Transverse colon (tissue), 4 donors: Measurements from ENCODE around the gene NOCT. TPM values are rescaled to one million over a fixed set of nuclear protein-coding genes. Genes with fewer than 3 reads are reported as not detected.
"Not testable (repeated sequence)": the region's sequence is repeated elsewhere in the genome, so short reads cannot be mapped to it uniquely, and the experiment has no call there.

Source experiments
- DNase-seq: peaks from one replicate; pipeline ENCODE4 v3.0.0-alpha.2; 2019
- H3K27ac ChIP-seq, 4 donors: fragments of 200-600 bp; sonication (generic); 2 replicates each; pipeline ENCODE4 v1.5.1; 2016 to 2018; ENCODE audit warnings: inconsistent platforms in 4 of 4
- H3K27me3 ChIP-seq: fragments of 200-600 bp; sonication (generic); 2 replicates; pipeline ENCODE4 v1.5.1; 2017; ENCODE audit warnings: inconsistent platforms
- H3K36me3 ChIP-seq, 4 donors: fragments of 200-600 bp; sonication (generic); 2 replicates each; pipeline ENCODE4 v1.5.1; 2017 to 2019; ENCODE audit warnings: inconsistent platforms in 4 of 4
- H3K4me1 ChIP-seq, 4 donors: fragments of 200-600 bp; sonication (generic); 2 replicates each; pipeline ENCODE4 v1.5.1; 2017 to 2020; ENCODE audit warnings: inconsistent platforms in 4 of 4
- H3K4me3 ChIP-seq, 4 donors: fragments of 200-600 bp; sonication (generic); 1 replicate in 1 of 4; 2 replicates in 3 of 4; pipeline versions ENCODE4 v1.5.1 to v1.6.1; 2017 to 2019; ENCODE audit warnings: inconsistent platforms in 4 of 4
- H3K9me3 ChIP-seq, 2 donors: fragments of 200-600 bp; sonication (generic); 2 replicates each; pipeline ENCODE4 v1.5.1; 2017 to 2019; ENCODE audit warnings: inconsistent platforms in 2 of 2
- EP300 ChIP-seq: sonication (generic); formaldehyde crosslinking; IDR thresholded peaks from one replicate; pipeline ENCODE4 v1.6.1; 2017; ENCODE audit warnings: antibody characterized with exemption, low read depth
- POLR2A ChIP-seq: fragments of 450-650 bp; IDR thresholded peaks from one replicate; pipeline ENCODE4 v1.6.1; 2016; ENCODE audit warnings: antibody characterized with exemption, mild to moderate bottlenecking, moderate library complexity
- POLR2AphosphoS5 ChIP-seq, 3 donors: sonication (generic); formaldehyde crosslinking; IDR thresholded peaks; one replicate each; pipeline ENCODE4 v1.6.1; 2016; ENCODE audit warnings: antibody characterized with exemption in 3 of 3
- WGBS, 2 donors: methylation state at CpG; one replicate each; pipeline ENCODE4 v1.1.5; 2018; ENCODE audit warnings: low coverage in 1 of 2; 5-methylcytosine and 5-hydroxymethylcytosine counted together
- in situ Hi-C, 4 donors: fragments of 200-750 bp; cut with MboI; loops; one replicate each; pipeline versions ENCODE4 v1.15.0 to v1.15.1; 2017; ENCODE audit warnings: low sequenced_read_pairs in 3 of 4, low pct_ligation_motif_present in 1 of 4, low pct_unique_long_range_greater_than_20kb in 1 of 4
- intact Hi-C: fragments of 100-400 bp; cut with DNase I; formaldehyde crosslinking; loops from one replicate; pipeline ENCODE4 v1.15.1; 2023; ENCODE audit warnings: low total_unique reads
- total RNA-seq, 4 donors: library from RNA; depleted of rRNA; stranded (reverse); fragments of >200 nt; gene quantifications; one replicate each; pipeline ENCODE4 v1.1.0, GENCODE V29; 2016
- TF ChIP-seq, protein P1 (sequence below), 5 experiments: fragments of 200-600 bp in 3 of 5; fragments of 450-650 bp in 2 of 5; sonication (generic) in 3 of 5; IDR thresholded peaks; 1 replicate in 2 of 5; 2 replicates in 3 of 5; pipeline ENCODE4 v1.5.1; 2016 to 2017; ENCODE audit warnings: antibody characterized with exemption in 5 of 5, inconsistent platforms in 3 of 5, mild to moderate bottlenecking in 2 of 5, moderate library complexity in 1 of 5

Gene NOCT
- total RNA-seq, 4 donors from 2014 or later, result 1.4 to 33.7 (median 15.0) TPM

DNA sequence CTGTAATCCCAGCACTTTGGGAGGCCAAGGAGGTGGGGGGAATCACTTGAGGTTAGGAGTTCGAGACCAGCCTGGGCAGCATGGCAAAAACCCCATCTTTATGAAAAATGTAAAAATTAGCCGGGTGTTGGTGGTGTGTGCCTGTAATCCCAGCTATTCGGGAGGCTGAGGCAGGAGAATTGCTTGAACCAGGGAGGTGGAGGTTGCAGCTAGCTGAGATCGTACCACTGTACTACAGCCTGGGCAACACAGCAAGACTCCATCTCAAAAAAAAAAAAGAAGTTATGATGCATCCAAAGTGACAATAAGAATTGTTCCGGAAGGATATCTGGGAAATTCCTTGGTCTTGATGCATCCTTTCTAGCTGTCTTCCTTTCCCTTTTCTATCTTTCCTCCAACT, 7.3 kb downstream of the NOCT start:
- WGBS, 2 donors, result 88 to 97% methylated on average over 2 to 5 of the region's 5 CpGs
- DNase-seq, result no peak
- H3K27ac ChIP-seq, result no peak overlapping the region
- no peak overlapping the region for H3K4me3 ChIP-seq
- in situ Hi-C loops, result no loop called here
- H3K9me3 ChIP-seq, result no peaks in the 10 kb centered on the region
- peaks cover 0 to 13% (median 0%) of the 10 kb centered on the region in 4 donors for H3K4me1 ChIP-seq
- TF ChIP-seq, protein P1, sequence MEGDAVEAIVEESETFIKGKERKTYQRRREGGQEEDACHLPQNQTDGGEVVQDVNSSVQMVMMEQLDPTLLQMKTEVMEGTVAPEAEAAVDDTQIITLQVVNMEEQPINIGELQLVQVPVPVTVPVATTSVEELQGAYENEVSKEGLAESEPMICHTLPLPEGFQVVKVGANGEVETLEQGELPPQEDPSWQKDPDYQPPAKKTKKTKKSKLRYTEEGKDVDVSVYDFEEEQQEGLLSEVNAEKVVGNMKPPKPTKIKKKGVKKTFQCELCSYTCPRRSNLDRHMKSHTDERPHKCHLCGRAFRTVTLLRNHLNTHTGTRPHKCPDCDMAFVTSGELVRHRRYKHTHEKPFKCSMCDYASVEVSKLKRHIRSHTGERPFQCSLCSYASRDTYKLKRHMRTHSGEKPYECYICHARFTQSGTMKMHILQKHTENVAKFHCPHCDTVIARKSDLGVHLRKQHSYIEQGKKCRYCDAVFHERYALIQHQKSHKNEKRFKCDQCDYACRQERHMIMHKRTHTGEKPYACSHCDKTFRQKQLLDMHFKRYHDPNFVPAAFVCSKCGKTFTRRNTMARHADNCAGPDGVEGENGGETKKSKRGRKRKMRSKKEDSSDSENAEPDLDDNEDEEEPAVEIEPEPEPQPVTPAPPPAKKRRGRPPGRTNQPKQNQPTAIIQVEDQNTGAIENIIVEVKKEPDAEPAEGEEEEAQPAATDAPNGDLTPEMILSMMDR (IDR thresholded peaks at IDR 0.05), result no peak
- TF ChIP-seq POLR2AphosphoS5 (IDR thresholded peaks at IDR 0.05) (no peak), EP300 (no peak), POLR2A (no peak)
- no peaks in the 10 kb centered on the region for H3K36me3 ChIP-seq
- intact Hi-C loops, result no loop called here
- no peaks in the 10 kb centered on the region for H3K27me3 ChIP-seq

DNA sequence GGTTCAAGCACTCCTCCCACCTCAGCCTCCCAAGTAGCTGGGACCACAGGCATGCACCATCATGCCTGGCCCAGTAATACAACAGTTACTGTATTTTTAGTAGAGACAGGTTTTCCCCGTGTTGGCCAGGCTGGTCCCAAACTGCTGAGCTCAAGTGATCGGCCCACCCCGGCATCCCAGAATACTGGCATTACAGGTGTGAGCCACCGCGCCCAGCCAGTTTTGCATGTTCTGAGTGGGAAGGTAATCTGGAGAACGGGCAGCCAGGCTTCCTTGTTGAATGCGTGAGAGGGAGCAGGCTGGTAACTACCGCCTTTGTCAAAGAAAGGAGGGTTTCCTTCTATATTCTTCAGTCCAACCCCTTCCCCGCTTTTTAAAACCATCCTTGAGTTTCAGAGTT, 9.1 kb downstream of the NOCT start:
- DNase-seq, result no peak
- H3K27me3 ChIP-seq, result no peaks in the 10 kb centered on the region
- peaks cover 0 to 3% (median 0%) of the 10 kb centered on the region in 4 donors for H3K4me1 ChIP-seq
- 87 to 100% methylated on average over 2 to 9 of the region's 9 CpGs for WGBS, 2 donors
- TF ChIP-seq POLR2AphosphoS5 (IDR thresholded peaks at IDR 0.05), result no peak
- TF ChIP-seq, protein P1 (IDR thresholded peaks at IDR 0.05), result no peak
- no peak for TF ChIP-seq POLR2A
- TF ChIP-seq EP300, result no peak
- no peaks in the 10 kb centered on the region for H3K9me3 ChIP-seq
- H3K27ac ChIP-seq, result no peak overlapping the region
- H3K4me3 ChIP-seq, result no peak overlapping the region
- H3K36me3 ChIP-seq, result no peaks in the 10 kb centered on the region
- intact Hi-C loops (no loop called here), in situ Hi-C loops (no loop called here)

DNA sequence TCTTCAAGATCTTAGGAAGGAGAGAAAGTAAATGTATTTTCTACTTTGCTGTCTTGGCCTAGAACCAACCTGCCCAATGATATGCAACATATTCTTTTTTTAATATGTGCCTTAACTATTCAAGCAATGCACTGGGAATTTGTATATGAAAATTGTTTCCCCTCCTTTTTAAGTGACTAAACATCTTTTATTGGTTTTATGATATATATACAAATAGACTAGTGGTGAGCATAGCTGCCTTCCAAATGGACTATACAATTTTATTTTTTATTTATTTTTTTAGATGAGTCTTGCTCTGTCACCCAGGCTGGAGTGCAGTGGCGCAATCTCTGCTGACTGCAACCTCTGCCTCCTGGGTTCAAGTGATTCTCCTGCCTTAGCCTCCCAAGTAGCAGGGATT, 10.3 kb downstream of the NOCT start:
- no peaks in the 10 kb centered on the region for H3K9me3 ChIP-seq
- no peaks in the 10 kb centered on the region for H3K27me3 ChIP-seq
- 100% methylated on average over 1 of the region's 1 CpG for WGBS, 2 donors
- intact Hi-C loops, result no loop called here
- no peaks in the 10 kb centered on the region for H3K36me3 ChIP-seq
- H3K27ac ChIP-seq, result no peak overlapping the region
- no peak for DNase-seq
- in situ Hi-C loops, result no loop called here
- H3K4me1 ChIP-seq, result peaks cover 0 to 9% (median 0%) of the 10 kb centered on the region in 4 donors
- no peak for TF ChIP-seq EP300
- no peak for TF ChIP-seq POLR2A
- H3K4me3 ChIP-seq, result no peak overlapping the region

DNA sequence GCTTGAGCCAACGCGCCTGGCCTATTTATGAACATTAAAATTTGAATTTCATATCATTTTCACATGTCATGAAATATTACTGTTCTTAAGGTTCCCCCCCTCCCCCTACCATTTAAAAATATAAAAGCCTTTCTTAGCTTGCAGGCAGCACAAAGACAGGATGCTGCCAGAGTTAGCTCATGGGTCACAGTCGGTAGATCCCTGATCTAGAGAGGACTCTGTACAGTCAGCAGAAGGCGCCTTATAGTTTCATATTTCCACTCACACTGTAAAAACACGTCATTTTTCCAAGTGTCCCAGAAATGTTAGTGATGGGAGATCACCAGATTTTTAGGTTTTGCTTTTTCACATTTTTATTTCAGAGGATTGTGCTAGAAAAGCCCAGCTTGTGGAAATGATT, 12.2 kb downstream of the NOCT start:
- Histone ChIP-seq H3K9me3 (no peaks in the 10 kb centered on the region), H3K27me3 (no peaks in the 10 kb centered on the region), H3K4me1 (peaks cover 0 to 8% (median 0%) of the 10 kb centered on the region in 4 donors), H3K4me3 (no peak overlapping the region), H3K27ac (no peak overlapping the region), H3K36me3 (no peaks in the 10 kb centered on the region)
- 79 to 91% methylated on average over 3 to 5 of the region's 5 CpGs for WGBS, 2 donors
- intact Hi-C loops, result no loop called here
- TF ChIP-seq, protein P1 (IDR thresholded peaks at IDR 0.05), result no peak
- no peak for TF ChIP-seq EP300
- in situ Hi-C loops, result no loop called here
- DNase-seq, result no peak

DNA sequence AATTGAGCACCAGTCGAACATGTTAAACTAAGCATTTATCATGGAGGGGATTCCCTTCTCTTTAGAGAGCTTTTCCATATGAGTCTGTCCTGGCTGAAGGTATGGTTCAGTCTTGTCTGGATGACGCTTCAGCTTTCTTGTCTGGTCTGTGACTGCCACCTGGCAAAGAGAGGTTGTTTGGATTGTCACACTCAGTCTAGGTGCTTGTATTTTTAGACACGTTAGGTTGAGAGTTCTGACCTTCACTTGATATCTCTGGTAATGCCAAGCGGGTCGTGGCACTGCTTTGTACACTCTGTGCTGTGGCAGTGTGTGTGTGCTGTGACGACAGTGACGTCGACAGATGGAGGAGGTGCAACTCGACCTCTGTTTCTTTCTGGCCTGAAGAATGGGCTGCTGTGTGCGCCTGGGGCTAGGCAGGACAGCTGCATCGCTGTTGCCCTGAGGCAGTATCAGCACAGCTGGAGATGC, 12.6 kb downstream of the NOCT start:
- no peak for TF ChIP-seq POLR2AphosphoS5 (IDR thresholded peaks at IDR 0.05)
- TF ChIP-seq POLR2A, result no peak
- TF ChIP-seq, protein P1 (IDR thresholded peaks at IDR 0.05), result no peak
- TF ChIP-seq EP300, result no peak
- no peaks in the 10 kb centered on the region for H3K36me3 ChIP-seq
- intact Hi-C loops (no loop called here), in situ Hi-C loops (no loop called here)
- H3K27ac ChIP-seq, result no peak overlapping the region
- WGBS, 2 donors, result 87 to 100% methylated on average over 2 to 11 of the region's 11 CpGs
- H3K27me3 ChIP-seq, result no peaks in the 10 kb centered on the region
- H3K4me3 ChIP-seq, result no peak overlapping the region
- H3K9me3 ChIP-seq, result no peaks in the 10 kb centered on the region
- H3K4me1 ChIP-seq, result peaks cover 0 to 8% (median 0%) of the 10 kb centered on the region in 4 donors
- DNase-seq, result no peak

DNA sequence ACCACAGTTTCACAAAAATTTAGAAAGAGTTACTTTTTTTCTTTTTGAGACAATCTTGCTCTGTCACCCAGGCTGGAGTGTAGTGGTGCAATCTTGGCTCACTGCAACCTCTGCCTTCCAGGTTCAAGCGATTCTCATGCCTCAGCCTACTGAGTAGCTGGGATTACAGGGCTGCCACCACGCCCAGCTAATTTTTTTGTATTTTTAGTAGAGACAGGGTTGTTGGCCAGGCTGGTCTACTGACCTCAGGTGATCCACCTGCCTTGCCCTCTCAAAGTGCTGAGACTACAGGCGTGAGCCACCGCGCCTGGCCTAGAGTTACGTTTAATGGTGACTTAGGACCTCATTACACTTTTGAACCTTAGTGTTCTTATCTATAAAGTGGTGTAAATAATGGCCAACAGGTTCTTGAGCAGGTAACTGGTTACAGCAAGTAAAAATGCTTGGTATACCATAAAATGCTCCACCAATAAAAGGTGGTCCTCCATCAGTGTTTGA, 14.3 kb downstream of the NOCT start:
- intact Hi-C loops, result loop anchor here (5.0 to 10.0 kb wide), 2 partner anchors 55 to 617 kb away; no protein-coding TSS in a partner anchor

More for the DNA sequence above, 14.3 kb downstream of the NOCT start:
- not testable (repeated sequence) for H3K4me1 ChIP-seq, H3K4me3 ChIP-seq, H3K9me3 ChIP-seq, H3K27me3 ChIP-seq, H3K36me3 ChIP-seq, DNase-seq, H3K27ac ChIP-seq
- in situ Hi-C loops, result loop anchor here in 1 of 4 donors (10.0 kb wide), 1 partner anchor 265 kb away; no protein-coding TSS in a partner anchor
- 72% methylated on average over 6 of the region's 6 CpGs; no CpG with 5 or more reads in 1 of the 2 donors for WGBS, 2 donors
